Measurements from ENCODE around the gene RABGAP1.

RABGAP1 gene

DNA sequence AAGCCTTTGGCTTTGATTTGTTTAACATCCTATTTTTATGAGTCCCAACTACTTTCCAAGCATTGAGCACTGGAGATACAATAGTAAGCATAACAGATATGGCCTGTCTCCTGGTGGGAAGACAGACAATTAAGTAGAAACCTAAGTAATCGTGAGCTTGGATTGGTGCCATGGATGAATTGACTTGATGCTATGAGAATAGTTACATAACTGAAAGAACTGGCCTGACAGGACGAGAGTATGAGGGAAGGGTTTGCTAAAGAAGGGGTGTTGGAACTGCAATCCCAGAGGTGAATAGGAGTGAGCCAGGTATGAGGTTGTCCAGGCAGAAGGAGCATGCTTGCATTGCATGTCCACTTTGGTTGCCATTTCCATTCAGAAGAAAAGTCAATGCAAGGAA, 145.1 kb downstream of the RABGAP1 start:
- DNase-seq (ENCODE audit: low spot score) = no peak

DNA sequence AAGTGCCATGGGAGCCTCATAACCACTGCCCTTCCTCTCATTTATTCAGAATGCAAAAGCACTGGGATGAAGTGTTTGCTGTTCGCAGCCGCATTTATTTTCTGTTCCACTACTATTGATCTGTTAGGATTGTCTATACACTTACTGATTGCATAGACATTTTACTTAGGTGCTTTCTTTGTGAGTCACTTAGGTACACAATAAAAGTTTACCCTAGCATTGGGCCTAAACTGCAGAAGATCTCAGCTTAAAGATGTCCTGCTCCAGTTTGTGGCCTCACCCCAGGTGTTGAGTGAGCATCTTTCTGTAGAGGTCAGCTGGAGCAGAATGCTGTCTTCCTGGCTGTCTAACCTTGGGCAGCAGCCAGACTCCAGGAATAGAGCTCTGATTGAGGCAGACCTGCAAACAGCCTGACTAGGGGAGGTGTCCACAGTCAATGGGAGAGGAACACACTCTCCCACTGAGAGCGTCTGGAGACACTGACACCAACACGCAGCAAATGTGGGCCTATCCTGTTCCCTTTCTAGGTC, 146.6 kb downstream of the RABGAP1 start:
- DNase-seq (ENCODE audit: low spot score) = no peak

DNA sequence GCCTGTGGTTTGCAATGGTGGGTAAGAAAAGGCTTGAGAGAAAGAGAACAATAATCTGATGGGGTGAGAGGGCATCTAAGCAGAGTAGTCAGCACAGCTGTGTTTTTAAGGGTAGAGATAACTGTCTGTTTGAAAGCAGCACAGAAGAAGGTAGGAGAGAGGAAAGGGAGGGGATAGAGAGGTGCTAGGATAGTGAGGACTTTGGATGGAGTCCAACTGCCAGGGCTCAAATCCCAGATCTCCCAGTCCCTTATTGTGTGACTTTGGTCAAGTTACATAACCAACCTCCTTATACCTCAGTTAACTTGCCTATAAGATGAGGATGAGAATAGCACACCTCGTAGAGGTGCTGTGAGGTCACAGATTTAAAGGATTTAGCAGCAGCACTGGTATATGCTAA, 148.2 kb downstream of the RABGAP1 start:
- DNase-seq (ENCODE audit: low spot score) = no peak

DNA sequence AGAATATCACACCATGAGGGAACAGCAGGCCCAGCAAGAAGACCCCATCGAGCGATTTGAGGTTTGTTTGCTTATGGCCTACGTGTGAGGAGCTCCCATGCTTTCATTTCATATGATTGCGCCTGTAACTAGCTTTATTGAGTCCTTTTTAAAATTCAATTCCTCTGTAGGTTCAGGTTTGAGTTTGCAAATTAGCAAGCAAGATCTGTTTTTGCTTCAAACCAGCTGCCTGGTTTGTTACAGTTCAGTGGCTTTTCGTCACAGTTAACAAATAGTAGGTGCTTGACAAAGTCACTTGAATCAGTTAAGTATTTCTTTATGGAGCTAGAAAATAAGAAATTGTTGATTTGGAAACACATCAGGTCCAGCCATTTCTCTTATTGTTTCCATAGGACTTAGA, 149.0 kb downstream of the RABGAP1 start:
- DNase-seq (ENCODE audit: low spot score) = no peak

DNA sequence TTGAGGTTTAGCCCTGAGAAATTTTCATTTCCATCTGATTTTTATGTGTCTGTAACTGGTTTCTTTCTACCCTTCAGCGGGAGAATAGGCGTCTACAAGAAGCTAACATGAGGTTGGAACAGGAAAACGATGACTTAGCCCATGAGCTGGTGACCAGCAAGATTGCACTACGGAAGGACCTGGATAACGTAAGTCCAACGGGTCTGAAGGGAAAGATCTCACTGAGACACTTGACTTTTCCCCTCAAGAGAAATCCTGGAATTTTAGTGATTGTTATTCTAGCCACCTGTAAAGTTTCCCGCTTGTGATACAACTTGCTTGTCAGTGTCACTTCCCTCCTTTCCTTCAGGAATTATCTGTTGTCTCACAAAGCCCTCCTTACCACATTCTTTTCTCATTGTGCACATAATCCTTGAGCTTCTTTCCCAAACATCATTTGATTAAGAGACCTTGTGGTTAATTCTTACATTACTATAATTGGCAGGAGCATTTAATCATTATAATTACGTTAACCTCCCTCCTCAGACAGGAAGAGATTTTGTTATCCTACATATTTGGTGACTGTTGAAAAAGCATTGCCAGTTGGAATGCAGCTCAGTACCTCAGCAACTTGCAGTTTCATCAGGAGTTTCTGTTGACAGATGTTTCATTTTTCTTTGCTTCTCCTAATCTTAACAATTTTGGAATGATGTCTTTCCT, 149.5 kb downstream of the RABGAP1 start:
- DNase-seq (ENCODE audit: low spot score) = no peak

GRCh38 chr9:123090956-123091355, 150.1 kb downstream of the RABGAP1 start:
- no peak for DNase-seq (ENCODE audit: low spot score)

- no peak for DNase-seq (ENCODE audit: low spot score)
These were observed 150.6 kb downstream of the RABGAP1 start for GRCh38 chr9:123091459-123091858.

DNA sequence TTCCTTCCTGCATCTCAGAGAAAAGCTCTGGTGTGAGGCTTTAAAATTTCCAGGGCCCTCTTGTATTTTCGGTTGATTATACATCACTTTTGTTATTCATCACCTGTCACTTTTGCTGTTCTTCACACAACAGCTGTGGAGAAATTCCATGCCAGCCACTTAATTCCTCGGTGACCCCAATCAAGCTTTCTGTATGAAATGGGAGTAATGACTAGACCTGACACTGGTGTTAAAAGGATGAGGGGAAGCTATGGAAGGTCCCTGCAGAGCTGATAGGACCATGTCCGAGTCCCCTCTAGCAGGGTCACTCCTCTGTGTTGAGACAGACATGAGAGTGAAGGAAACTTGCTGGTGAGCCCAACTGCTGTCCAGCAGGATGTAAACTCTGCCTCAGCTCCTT, 152.3 kb downstream of the RABGAP1 start:
- DNase-seq (ENCODE audit: low spot score) = no peak

- DNase-seq (ENCODE audit: low spot score) = no peak
These were observed 156.2 kb downstream of the RABGAP1 start for GRCh38 chr9:123096987-123097386.

DNA sequence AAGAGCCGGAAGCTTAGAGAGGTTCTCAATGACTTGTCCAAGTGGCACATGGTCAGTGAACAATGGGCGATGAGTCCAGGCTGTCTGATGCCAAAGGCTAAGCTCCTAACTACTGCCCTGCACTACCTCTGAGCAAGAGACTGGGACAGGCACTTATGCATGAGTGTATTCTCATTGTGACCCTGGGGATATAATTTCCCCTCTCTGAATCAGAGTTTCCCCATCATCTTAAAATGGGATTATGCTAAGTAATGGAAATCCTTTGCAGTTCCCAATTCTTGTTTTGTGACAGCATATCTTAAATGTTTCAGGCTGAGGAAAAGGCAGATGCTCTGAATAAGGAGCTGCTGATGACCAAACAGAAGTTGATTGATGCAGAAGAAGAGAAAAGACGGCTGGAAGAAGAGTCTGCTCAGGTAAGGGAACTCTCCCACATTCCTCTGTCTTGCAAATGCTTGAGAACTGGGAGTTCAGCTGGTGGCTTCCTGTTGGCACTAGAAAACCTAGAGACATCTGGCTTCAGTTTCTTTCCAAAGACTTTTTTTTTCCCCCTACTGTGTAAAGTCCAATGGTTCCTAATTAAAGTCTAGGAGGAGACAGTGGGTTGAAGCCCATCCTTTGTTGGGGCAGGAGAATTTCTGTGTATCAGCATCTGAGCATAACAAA, 156.7 kb downstream of the RABGAP1 start:
- no peak for DNase-seq (ENCODE audit: low spot score)

- DNase-seq (ENCODE audit: low spot score) = no peak
These were observed 157.3 kb downstream of the RABGAP1 start for GRCh38 chr9:123098096-123098459.

DNA sequence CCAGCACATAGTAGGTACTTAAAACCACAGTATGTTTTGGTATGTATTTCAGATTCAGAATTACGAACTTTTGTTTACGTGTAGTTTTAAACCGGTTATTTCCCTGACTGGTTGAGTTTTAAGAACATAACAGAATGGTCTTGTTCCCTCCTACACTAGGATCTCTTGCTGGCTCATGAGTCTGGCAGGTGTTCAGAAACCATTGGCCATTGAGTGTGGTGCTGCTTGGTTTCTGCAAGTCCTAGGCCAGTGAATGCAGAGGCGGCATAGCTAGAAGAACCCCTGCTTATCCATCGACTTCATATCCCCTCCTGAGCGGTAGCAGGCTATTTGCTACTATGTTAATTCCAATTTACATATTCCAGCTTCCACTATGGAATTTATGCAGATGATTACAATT, 158.2 kb downstream of the RABGAP1 start:
- no peak for DNase-seq (ENCODE audit: low spot score)

DNA sequence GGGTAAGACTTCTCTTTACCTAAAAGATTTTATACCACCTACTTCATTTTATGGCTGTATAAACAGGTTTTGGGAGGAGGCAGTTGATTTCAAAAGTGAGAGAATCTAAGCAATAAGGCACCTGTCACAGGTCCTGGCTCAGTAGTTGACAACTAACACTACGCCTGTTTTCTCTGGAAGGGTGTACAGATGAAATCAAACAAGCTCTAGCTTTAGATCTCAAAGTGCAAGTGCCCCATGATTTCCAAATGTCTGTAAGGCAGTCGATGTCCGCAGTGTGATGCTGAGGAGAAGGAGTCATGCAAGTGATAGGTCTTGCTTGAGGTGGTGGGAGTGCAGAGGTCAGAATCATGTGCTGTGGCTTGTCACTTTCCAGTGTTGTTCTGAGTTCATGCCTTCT, 158.7 kb downstream of the RABGAP1 start:
- no peak for DNase-seq (ENCODE audit: low spot score)

DNA sequence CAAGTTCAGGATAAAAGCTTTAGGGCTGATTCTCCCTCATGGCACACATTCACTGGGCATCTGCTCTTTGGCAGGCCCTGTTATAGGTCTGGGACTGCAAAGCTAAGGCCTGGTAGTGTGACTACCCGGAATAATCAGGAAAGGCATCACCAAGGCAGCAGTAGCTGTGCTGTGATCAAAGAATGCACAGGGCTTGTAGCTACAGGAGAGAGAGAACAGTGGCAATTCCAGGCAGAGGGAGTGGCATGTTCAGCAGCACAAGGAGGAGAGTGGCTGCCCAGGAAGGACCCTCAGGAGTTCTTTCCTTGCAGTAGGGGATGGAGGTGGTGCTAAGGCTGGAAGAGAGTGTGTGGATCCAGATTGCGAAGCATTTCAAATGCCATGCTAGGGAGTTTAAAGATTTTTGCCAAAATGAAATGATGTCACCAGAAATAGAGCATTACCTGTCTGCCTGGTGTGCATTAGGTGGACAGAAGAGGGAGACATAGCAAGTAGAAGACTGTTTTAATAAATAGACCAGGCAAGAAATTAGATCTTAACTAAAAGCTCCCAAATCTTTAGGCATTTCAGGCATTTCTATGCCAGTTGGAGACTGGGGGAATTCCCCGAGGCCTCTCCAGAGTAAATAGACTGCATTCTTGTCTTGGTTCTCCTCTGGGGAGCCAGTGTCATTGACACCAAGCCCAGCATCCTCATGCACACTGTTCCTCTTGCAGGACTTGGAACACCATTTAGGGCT, 161.7 kb downstream of the RABGAP1 start:
- no peak for DNase-seq (ENCODE audit: low spot score)

GRCh38 chr9:123104807-123105206, 164.0 kb downstream of the RABGAP1 start:
- no peak for DNase-seq (ENCODE audit: low spot score)

- no peak for DNase-seq (ENCODE audit: low spot score)
These were observed 164.7 kb downstream of the RABGAP1 start for GRCh38 chr9:123105490-123105889.

GRCh38 chr9:123107639-123108285, 166.9 kb downstream of the RABGAP1 start:
- no peak for DNase-seq (ENCODE audit: low spot score)

- DNase-seq (ENCODE audit: low spot score) = no peak
These were observed 168.2 kb downstream of the RABGAP1 start for GRCh38 chr9:123108976-123109375.

GRCh38 chr9:123109540-123110279, 168.9 kb downstream of the RABGAP1 start:
- no peak for DNase-seq (ENCODE audit: low spot score)

- no peak for DNase-seq (ENCODE audit: low spot score)
These were observed 170.7 kb downstream of the RABGAP1 start for GRCh38 chr9:123111427-123112014.

Data from CD4-positive, alpha-beta T cell treated with Interleukin-6 at 100 ng/mL for 8 hours (primary cell).